Ascending aorta (tissue), 2 donors: ENCODE data around the gene OR4K1. TPM values are rescaled to one million over a fixed set of nuclear protein-coding genes. Genes with fewer than 3 reads are reported as not detected.

Experiments used
- DNase-seq, 2 donors: peaks; one replicate each; pipeline ENCODE4 v3.0.0-alpha.2; 2019; ENCODE audit warnings: low spot score in 2 of 2
- H3K27ac ChIP-seq, 2 donors: fragments of 200-600 bp; sonication (generic); one replicate each; pipeline ENCODE4 v1.5.1; 2016 to 2017; ENCODE audit warnings: mild to moderate bottlenecking in 1 of 2
- H3K27me3 ChIP-seq: fragments of 200-600 bp; sonication (generic); one replicate; pipeline ENCODE4 v1.5.1; 2017
- H3K36me3 ChIP-seq, 2 donors: fragments of 200-600 bp; sonication (generic); one replicate each; pipeline ENCODE4 v1.5.1; 2016
- H3K4me1 ChIP-seq, 2 donors: fragments of 200-600 bp; sonication (generic); one replicate each; pipeline ENCODE4 v1.5.1; 2016 to 2017; ENCODE audit warnings: mild to moderate bottlenecking in 1 of 2
- H3K4me3 ChIP-seq, 2 donors: fragments of 200-600 bp; sonication (generic); one replicate each; pipeline ENCODE4 v1.5.1; 2016 to 2017; ENCODE audit warnings: mild to moderate bottlenecking in 1 of 2
- H3K9me3 ChIP-seq, 2 donors: fragments of 200-600 bp; sonication (generic); one replicate each; pipeline ENCODE4 v1.5.1; 2016
- intact Hi-C: fragments of 100-400 bp; cut with DNase I; formaldehyde crosslinking; loops from one replicate; pipeline ENCODE4 v1.15.1; 2023
- total RNA-seq: library from RNA; depleted of rRNA; stranded (reverse); fragments of >200 nt; gene quantifications from one replicate; pipeline ENCODE4 v1.1.0, GENCODE V29; 2016
- TF ChIP-seq, protein P1 (sequence below), 3 experiments: fragments of 200-600 bp in 2 of 3; fragments of 450-650 bp in 1 of 3; sonication (generic) in 2 of 3; IDR thresholded peaks; one replicate each; pipeline ENCODE4 v1.5.1; 2016 to 2019; ENCODE audit warnings: antibody characterized with exemption in 3 of 3, mild to moderate bottlenecking in 1 of 3, moderate library complexity in 1 of 3

Gene OR4K1
- total RNA-seq, 1 donor from 2014 or later = not detected

DNA sequence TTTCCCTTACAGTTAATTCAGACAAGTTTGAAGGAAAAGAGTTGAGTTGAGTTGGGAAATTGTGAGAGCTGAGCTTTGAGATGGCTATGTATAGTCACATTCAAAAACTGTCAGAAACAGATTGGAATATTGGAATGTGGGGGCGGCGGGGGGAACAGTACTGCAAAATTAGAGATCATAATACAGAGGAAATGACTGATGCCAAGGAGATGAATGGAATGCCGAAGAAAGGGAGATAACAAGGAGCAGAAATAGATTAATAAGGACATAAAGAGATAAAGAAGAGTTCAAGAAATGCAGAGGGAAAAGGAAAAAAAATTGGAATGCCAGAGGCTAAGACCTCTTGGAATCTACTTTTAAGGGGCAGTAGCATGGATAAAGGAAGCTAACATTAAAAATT, 13.5 kb upstream of the OR4K1 start:
- no peaks in the 10 kb centered on the region for H3K27me3 ChIP-seq
- no peak for DNase-seq
- TF ChIP-seq, protein P1, sequence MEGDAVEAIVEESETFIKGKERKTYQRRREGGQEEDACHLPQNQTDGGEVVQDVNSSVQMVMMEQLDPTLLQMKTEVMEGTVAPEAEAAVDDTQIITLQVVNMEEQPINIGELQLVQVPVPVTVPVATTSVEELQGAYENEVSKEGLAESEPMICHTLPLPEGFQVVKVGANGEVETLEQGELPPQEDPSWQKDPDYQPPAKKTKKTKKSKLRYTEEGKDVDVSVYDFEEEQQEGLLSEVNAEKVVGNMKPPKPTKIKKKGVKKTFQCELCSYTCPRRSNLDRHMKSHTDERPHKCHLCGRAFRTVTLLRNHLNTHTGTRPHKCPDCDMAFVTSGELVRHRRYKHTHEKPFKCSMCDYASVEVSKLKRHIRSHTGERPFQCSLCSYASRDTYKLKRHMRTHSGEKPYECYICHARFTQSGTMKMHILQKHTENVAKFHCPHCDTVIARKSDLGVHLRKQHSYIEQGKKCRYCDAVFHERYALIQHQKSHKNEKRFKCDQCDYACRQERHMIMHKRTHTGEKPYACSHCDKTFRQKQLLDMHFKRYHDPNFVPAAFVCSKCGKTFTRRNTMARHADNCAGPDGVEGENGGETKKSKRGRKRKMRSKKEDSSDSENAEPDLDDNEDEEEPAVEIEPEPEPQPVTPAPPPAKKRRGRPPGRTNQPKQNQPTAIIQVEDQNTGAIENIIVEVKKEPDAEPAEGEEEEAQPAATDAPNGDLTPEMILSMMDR (IDR thresholded peaks at IDR 0.05) = no peak
- H3K27ac ChIP-seq = no peak overlapping the region
- no peaks in the 10 kb centered on the region for H3K9me3 ChIP-seq
- H3K4me1 ChIP-seq = no peaks in the 10 kb centered on the region
- H3K36me3 ChIP-seq = no peaks in the 10 kb centered on the region
- H3K4me3 ChIP-seq = no peak overlapping the region
- intact Hi-C loops = no loop called here

DNA sequence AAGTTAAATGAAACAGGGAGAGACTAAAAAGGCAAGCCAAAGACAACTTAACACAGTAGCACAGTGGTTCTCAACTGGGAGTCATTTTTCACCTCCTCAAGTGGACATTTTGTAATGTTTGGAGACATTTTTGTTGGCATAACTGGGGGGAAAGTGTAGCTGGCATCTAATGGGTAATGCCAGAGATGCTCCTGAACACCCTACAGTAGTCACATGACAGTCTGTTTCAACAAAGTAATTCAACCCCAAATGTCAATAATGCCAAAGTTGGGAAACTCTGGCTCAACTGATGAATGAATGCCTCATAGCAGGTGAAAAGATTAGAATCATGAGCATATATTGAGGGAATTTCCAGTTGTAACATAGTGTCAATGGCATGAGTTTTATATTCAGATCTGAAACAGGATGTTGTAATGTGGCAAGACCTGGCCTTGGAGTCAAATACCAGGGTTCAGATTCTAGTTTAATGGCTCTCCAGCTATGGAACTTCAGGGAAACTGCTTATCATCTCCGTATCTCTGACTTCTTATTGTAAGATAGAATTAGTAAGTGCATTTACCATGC, 12.7 kb upstream of the OR4K1 start:
- no peaks in the 10 kb centered on the region for H3K27me3 ChIP-seq
- intact Hi-C loops = no loop called here
- H3K27ac ChIP-seq = no peak overlapping the region
- TF ChIP-seq, protein P1 (IDR thresholded peaks at IDR 0.05) = no peak
- H3K4me3 ChIP-seq = no peak overlapping the region
- no peak for DNase-seq
- H3K4me1 ChIP-seq = no peaks in the 10 kb centered on the region
- H3K9me3 ChIP-seq = no peaks in the 10 kb centered on the region
- H3K36me3 ChIP-seq = no peaks in the 10 kb centered on the region

DNA sequence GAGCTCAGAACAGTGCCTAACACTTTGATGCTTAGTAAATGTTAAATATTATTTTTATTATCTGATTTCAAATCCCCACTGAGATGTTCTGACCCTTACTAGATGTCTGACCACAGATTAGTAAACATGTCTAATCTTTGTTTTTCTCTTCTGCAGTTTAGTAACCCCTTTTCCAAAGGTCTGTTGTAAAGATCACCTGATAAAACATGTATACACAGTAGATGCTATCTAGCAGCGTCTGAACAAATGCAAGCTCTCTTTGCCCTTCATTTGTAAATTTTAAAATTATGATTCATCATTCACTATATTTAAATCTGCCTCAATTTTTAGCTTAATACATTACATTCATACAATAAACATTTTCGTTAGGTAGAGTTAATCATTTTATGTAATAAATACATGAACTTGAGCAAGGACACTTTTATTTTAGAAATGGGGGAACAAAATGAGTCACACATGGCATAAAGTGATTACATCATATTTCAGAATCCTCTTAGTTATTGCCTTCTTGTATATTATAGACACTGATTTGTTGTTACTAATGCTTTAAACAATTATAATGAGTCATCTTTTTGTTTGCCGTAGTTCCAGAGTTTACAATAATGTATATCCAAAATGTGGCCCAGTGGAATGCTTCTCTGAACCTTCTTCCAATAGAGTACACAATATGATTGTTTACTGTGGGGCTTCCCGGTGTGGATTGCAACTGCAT, 12.0 kb upstream of the OR4K1 start:
- H3K36me3 ChIP-seq = no peaks in the 10 kb centered on the region
- no peaks in the 10 kb centered on the region for H3K4me1 ChIP-seq
- TF ChIP-seq, protein P1 (IDR thresholded peaks at IDR 0.05) = no peak
- no peak overlapping the region for H3K27ac ChIP-seq
- no peak for DNase-seq
- H3K9me3 ChIP-seq = no peaks in the 10 kb centered on the region
- H3K27me3 ChIP-seq = no peaks in the 10 kb centered on the region
- no peak overlapping the region for H3K4me3 ChIP-seq
- intact Hi-C loops = no loop called here

- H3K27me3 ChIP-seq = no peaks in the 10 kb centered on the region
- intact Hi-C loops = no loop called here
- no peak within 1 kb of the TSS for H3K4me3 ChIP-seq
- H3K4me1 ChIP-seq = no peaks in the 10 kb centered on the region
- H3K9me3 ChIP-seq = no peaks in the 10 kb centered on the region
- TF ChIP-seq, protein P1 (IDR thresholded peaks at IDR 0.05) = no peak
- H3K27ac ChIP-seq = no peak within 1 kb of the TSS
- H3K36me3 ChIP-seq = no peaks in the 10 kb centered on the region
- no peak for DNase-seq
Measured at GRCh38 chr14:19920021-19920657, 10.6 kb upstream of the OR4K1 start, which contains the start of gene OR4K5. TSS of gene OR4K5 (plus strand) at chr14:19920607. CDS start at chr14:19920607, 0 bp downstream.

DNA sequence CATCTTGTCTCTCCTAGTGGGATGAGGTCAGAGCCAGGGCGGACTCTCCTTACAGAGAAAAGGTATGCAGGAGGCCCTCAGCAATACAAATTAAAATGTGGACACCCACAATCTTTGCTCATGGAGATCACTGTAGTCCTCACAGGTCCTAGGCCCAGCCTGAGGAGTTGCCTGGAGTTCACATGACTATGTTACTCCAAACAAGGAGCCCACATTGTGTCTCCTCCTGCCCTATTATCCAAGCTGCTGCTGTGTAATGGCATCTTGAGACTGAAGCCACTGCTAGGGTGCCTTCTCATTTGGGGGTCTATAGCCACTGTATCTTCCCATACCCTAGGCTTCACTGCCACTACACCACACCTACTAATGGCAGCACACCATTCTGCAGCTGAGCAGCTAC, 11.0 kb downstream of the OR4K1 start:
- DNase-seq = no peak
- Histone ChIP-seq H3K4me1 (no peaks in the 10 kb centered on the region), H3K27ac (no peak overlapping the region), H3K36me3 (no peaks in the 10 kb centered on the region), H3K27me3 (no peaks in the 10 kb centered on the region), H3K9me3 (no peaks in the 10 kb centered on the region), H3K4me3 (no peak overlapping the region)
- intact Hi-C loops = no loop called here
- TF ChIP-seq, protein P1 (IDR thresholded peaks at IDR 0.05) = no peak
